IPS DF 19.7 (cell line): ENCODE measurements around the gene RBM20.
"Not testable (repeated sequence)": the region's sequence is repeated elsewhere in the genome, so short reads cannot be mapped to it uniquely, and the experiment has no call there.

Experiments
- DNase-seq: peaks from one replicate; pipeline ENCODE4 v3.0.0-alpha.2; 2013; ENCODE audit warnings: low read depth, low spot score

Gene RBM20

GRCh38 chr10:110643653-110644597 is at the start of gene RBM20:
RBM20 (plus strand) TSS chr10:110644336; CDS start chr10:110644455, 119 bp downstream.
- no peak for DNase-seq

DNA sequence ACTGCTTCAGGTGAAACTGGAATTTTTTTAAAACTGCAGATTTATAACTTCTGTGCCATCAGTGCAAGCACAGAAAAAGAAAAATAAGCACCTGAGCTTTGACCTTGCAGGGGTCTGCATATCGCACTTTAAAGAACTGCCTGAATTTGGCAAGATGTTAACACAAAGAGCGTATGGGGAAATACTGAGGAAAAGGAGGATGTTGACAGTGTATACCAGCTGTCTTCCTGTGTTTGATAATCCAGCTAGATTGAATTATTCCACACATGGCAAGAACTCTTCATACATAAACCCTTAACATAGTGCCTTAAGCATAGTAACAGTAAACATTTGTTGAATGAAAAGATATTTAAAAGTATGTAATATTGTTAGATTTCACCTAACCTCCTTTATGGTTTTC is 46.7 kb upstream of the RBM20 start:
- no peak for DNase-seq

DNA sequence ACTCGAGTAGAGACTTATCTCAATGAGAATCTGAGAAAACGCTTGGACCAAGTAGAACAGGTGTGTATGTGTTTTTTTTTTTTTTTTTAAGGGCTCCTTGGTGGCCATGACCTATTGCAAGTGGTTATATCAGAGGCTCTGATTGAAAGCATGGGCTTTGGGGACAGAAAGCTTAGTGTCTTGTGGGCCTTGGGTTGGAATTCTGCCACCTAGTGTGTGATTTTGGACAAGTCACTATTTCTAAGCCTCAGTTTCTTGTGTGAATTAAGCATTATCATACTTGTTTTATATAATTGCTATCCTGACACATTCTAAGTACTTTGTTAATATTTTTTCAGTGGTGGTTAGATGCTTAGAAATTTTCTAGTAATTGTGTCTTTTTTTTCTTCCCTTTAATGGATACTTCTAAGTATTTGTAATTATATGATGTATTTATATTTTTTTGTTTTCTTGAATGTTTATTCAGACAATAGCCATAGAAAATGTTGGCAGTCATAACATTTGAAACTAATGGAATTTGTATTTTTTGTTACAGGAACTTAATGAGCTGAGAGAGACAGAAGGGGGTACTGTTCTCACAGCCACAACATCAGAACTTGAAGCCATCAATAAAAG is 43.5 kb upstream of the RBM20 start:
- DNase-seq, result no peak

GRCh38 chr10:110601581-110601980 is 42.6 kb upstream of the RBM20 start:
- no peak for DNase-seq

- DNase-seq, result no peak
Observed at GRCh38 chr10:110608087-110608486, 36.0 kb upstream of the RBM20 start.

GRCh38 chr10:110609605-110610004 is 34.5 kb upstream of the RBM20 start:
- DNase-seq, result no peak

GRCh38 chr10:110610308-110610774 is 33.8 kb upstream of the RBM20 start:
- DNase-seq, result peak; percentile 81

- DNase-seq, result not testable (repeated sequence)
Observed at GRCh38 chr10:110610781-110611180, 33.4 kb upstream of the RBM20 start.

GRCh38 chr10:110612087-110612486 is 32.0 kb upstream of the RBM20 start:
- no peak for DNase-seq

DNA sequence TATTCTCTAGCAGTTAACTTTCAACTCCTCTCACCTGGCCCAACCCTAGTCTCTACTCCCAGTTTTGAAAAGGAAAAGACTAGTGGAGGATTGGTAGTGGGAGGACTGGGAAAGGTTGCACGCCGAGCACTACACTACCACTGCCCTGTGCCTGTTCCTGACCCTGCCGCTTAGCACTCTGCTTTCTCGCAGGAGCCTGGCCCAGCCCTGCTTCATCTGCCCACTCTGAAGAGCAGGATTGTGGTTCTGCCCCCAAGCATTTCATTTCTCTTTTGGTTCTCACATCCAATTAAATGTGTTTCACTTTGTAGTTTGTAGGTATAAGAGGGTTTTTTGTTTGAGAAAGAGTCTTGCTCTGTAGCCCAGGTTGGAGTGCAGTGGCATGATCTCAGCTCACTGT is 31.5 kb upstream of the RBM20 start:
- no peak for DNase-seq

- DNase-seq, result no peak
Observed at GRCh38 chr10:110613341-110613995, 30.7 kb upstream of the RBM20 start.

- DNase-seq, result no peak
Observed at GRCh38 chr10:110613996-110614495, 30.1 kb upstream of the RBM20 start.

- DNase-seq, result no peak
Observed at GRCh38 chr10:110615057-110615747, 28.9 kb upstream of the RBM20 start.

- DNase-seq, result no peak
Observed at GRCh38 chr10:110616493-110617033, 27.6 kb upstream of the RBM20 start.

DNA sequence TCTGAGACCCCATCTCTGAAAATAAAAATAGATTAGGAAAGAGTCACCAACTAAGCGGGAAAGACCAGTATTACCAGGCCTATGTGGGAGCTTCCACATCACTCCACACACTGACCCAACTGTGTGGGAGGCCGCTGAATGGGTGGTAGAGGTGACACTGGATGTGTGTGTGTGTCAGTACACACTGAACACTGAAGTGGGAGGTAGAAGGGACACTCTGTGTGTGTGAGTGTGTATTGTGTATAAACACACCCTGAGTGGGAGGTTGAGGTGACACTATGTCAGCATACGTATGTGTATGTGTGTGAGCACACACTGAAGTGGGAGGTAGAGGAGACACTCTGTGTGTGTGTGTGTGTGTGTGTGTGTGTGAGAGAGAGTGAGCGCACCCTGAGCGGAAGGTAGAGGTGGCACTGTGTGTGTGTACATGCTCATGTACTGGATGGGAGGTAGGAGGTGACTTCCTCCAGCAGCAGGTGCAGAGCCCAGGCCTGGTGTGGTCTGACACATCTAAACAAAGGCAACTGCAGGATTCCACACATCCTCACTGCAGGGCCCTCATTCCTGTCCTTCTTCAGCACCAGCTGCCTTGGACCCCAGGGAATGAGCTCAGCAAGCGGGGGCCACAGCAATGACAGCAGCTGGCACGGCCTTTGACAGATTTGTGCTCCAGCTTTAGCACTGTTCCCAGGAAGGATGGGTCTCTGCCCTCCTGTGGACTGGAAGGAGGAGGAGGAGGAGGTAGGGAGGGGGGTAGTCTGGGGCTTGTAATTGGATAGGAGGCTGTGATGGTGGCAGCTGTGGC is 26.5 kb upstream of the RBM20 start:
- no peak for DNase-seq

GRCh38 chr10:110618230-110618610 is 25.9 kb upstream of the RBM20 start:
- DNase-seq, result no peak

- DNase-seq, result no peak
Observed at GRCh38 chr10:110619514-110620397, 24.4 kb upstream of the RBM20 start.

- no peak for DNase-seq
Observed at GRCh38 chr10:110620398-110620719, 23.8 kb upstream of the RBM20 start.

DNA sequence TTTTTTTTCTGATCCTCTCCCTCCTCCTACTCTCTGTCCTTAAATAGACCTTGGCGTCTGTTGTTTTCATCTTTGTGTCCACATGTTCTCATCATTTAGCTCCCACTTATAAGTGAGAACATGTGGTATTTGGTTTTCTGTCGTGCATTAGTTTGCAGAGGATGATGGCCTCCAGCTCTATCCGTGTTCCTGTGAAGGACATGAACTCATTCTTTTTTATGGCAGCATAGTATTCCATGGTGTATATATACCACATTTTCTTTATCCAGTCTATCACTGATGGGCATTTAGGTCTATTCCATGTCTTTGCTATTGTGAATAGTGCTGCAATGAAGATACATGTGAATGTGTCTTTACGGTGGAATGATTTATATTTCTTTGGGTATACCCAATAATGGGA is 20.8 kb upstream of the RBM20 start:
- not testable (repeated sequence) for DNase-seq
